Measurements from ENCODE around the gene IRF6.

IRF6 gene

DNA sequence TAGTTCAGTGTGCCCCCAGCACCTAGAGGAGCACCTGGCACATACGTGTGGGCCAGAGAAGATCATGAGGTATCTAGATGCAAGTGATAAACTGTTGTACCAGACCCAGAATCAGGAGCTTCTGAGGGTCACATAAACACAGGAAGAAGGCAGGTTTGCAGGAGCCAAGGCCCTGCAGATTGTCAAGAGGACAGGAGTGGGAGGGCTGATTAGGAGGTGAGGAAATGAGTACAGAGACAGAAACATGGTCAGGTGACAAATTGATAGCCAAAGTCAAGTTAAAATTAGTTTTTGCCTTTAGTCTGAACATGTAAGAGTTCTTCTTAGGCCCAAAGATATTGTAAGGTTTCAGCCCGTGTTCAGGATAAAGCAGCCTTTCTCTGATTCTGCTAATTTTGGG, 64.1 kb downstream of the IRF6 start:
- H2AK5ac ChIP-seq (ENCODE audit: low read length, severe bottlenecking) = peak overlapping the region; percentile 1
- H3K36me3 ChIP-seq (ENCODE audit: control insufficient read depth in 1 of 2, insufficient read depth in 2 of 2, low read depth in 1 of 2, low read length in 2 of 2) = no peaks in the 10 kb centered on the region
- H4K91ac ChIP-seq (ENCODE audit: low read length) = no peak overlapping the region
- no peak overlapping the region for H2AFZ ChIP-seq (ENCODE audit: low read depth, low read length)
- DNase-seq = no peak
- no peak overlapping the region for H3K27ac ChIP-seq (ENCODE audit: low read length, poor library complexity, severe bottlenecking)
- no peak overlapping the region for H2BK5ac ChIP-seq (ENCODE audit: low read depth, low read length, poor library complexity, severe bottlenecking)
- H3K14ac ChIP-seq (ENCODE audit: low read length in 2 of 2) = no peak overlapping the region
- no peak overlapping the region for H3K23ac ChIP-seq (ENCODE audit: low read length in 2 of 2)
- no peak overlapping the region for H3K4ac ChIP-seq (ENCODE audit: low read depth in 1 of 2, low read length in 2 of 2)
- WGBS = 52% methylated on average over 2 of the region's 2 CpGs
- peak overlapping the region in 1 of 2 experiments; percentile 70 for H3K4me3 ChIP-seq (ENCODE audit: insufficient read depth in 1 of 2, low read depth in 1 of 2, low read length in 2 of 2)
- H3K18ac ChIP-seq (ENCODE audit: low read depth in 1 of 2, low read length in 2 of 2) = no peak overlapping the region
- H4K8ac ChIP-seq (ENCODE audit: low read length) = no peak overlapping the region
- peaks cover 0 to 6% of the 10 kb centered on the region in 2 experiments for H3K27me3 ChIP-seq (ENCODE audit: control insufficient read depth in 1 of 2, insufficient read depth in 1 of 2, low read length in 2 of 2)
- H2BK120ac ChIP-seq (ENCODE audit: low read depth, low read length) = no peak overlapping the region
- no peaks in the 10 kb centered on the region for H3K9me3 ChIP-seq (ENCODE audit: control insufficient read depth, low read length)
- peaks cover 7% of the 10 kb centered on the region for H3K4me1 ChIP-seq (ENCODE audit: control insufficient read depth, insufficient read depth, low read depth, low read length)
- H3K4me2 ChIP-seq (ENCODE audit: low read length, poor library complexity, severe bottlenecking) = no peak overlapping the region
- H2BK12ac ChIP-seq (ENCODE audit: low read length in 2 of 2) = no peak overlapping the region
- H3K79me1 ChIP-seq (replicated peaks; ENCODE audit: low read length, poor library complexity, severe bottlenecking) = no peaks in the 10 kb centered on the region
- no peak overlapping the region for H2BK15ac ChIP-seq (ENCODE audit: low read depth, poor library complexity, severe bottlenecking)
- peak overlapping the region; percentile 88 for H3K9ac ChIP-seq (ENCODE audit: low read length)

DNA sequence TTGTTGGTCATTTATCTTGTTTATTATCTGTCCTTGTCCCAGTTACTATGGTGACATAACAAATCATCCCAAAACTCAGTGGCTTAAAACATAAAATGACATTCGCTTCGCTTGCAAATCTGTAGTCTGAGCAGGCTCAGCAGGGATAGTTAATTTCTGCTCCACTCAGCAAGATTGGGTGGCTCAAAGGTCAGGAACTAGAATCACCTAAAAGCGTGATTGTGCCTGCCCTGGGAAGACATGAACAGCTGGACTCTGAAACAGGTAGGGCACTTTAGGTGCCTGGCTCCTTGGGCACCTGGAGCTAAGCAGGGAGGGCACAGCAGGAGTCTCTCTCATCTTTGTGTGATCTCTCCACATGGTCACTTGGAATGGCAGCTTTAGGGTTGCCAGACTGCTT, 64.7 kb downstream of the IRF6 start:
- Histone ChIP-seq H3K23ac (ENCODE audit: low read length in 2 of 2) (no peak overlapping the region), H3K79me1 (replicated peaks; ENCODE audit: low read length, poor library complexity, severe bottlenecking) (no peaks in the 10 kb centered on the region), H2BK15ac (ENCODE audit: low read depth, poor library complexity, severe bottlenecking) (no peak overlapping the region), H2AFZ (ENCODE audit: low read depth, low read length) (no peak overlapping the region), H3K9ac (ENCODE audit: low read length) (no peak overlapping the region), H3K4ac (ENCODE audit: low read depth in 1 of 2, low read length in 2 of 2) (no peak overlapping the region), H3K18ac (ENCODE audit: low read depth in 1 of 2, low read length in 2 of 2) (no peak overlapping the region), H2BK5ac (ENCODE audit: low read depth, low read length, poor library complexity, severe bottlenecking) (no peak overlapping the region), H4K91ac (ENCODE audit: low read length) (no peak overlapping the region), H3K36me3 (ENCODE audit: control insufficient read depth in 1 of 2, insufficient read depth in 2 of 2, low read depth in 1 of 2, low read length in 2 of 2) (no peaks in the 10 kb centered on the region), H3K14ac (ENCODE audit: low read length in 2 of 2) (no peak overlapping the region), H3K4me3 (ENCODE audit: insufficient read depth in 1 of 2, low read depth in 1 of 2, low read length in 2 of 2) (no peak overlapping the region), H3K27me3 (ENCODE audit: control insufficient read depth in 1 of 2, insufficient read depth in 1 of 2, low read length in 2 of 2) (peaks cover 0 to 8% of the 10 kb centered on the region in 2 experiments), H4K8ac (ENCODE audit: low read length) (no peak overlapping the region), H3K4me2 (ENCODE audit: low read length, poor library complexity, severe bottlenecking) (no peak overlapping the region), H2BK120ac (ENCODE audit: low read depth, low read length) (no peak overlapping the region), H3K9me3 (ENCODE audit: control insufficient read depth, low read length) (no peaks in the 10 kb centered on the region), H3K4me1 (ENCODE audit: control insufficient read depth, insufficient read depth, low read depth, low read length) (peaks cover 7% of the 10 kb centered on the region), H2BK12ac (ENCODE audit: low read length in 2 of 2) (no peak overlapping the region), H2AK5ac (ENCODE audit: low read length, severe bottlenecking) (no peak overlapping the region), H3K27ac (ENCODE audit: low read length, poor library complexity, severe bottlenecking) (no peak overlapping the region)
- WGBS = 85% methylated on average over 3 of the region's 3 CpGs
- DNase-seq = no peak

DNA sequence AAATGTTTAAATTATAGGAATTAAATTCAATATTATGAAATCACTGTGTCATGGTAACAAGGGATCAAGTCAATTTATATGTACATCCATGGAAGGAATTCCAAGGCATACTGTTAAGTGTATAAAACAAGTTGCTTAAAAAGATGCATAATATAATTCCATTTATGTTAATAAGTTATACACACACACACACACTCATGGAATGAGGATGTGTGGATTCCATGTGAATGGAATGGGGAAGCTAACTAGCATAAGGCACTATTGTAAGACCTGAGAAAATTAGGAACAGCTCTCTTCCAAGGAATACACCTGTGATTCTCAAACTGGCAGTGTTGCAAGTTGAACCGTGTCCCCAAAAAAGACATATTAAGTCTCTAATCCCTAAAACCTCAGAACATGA, 67.7 kb downstream of the IRF6 start:
- Histone ChIP-seq H3K4me2 (ENCODE audit: low read length, poor library complexity, severe bottlenecking) (no peak overlapping the region), H2BK12ac (ENCODE audit: low read length in 2 of 2) (no peak overlapping the region), H3K79me1 (replicated peaks; ENCODE audit: low read length, poor library complexity, severe bottlenecking) (no peaks in the 10 kb centered on the region), H3K9me3 (ENCODE audit: control insufficient read depth, low read length) (no peaks in the 10 kb centered on the region), H3K27ac (ENCODE audit: low read length, poor library complexity, severe bottlenecking) (no peak overlapping the region), H3K4me1 (ENCODE audit: control insufficient read depth, insufficient read depth, low read depth, low read length) (peaks cover 4% of the 10 kb centered on the region), H2BK120ac (ENCODE audit: low read depth, low read length) (no peak overlapping the region), H2BK15ac (ENCODE audit: low read depth, poor library complexity, severe bottlenecking) (no peak overlapping the region), H3K9ac (ENCODE audit: low read length) (no peak overlapping the region), H2AFZ (ENCODE audit: low read depth, low read length) (no peak overlapping the region), H2BK5ac (ENCODE audit: low read depth, low read length, poor library complexity, severe bottlenecking) (no peak overlapping the region), H3K4ac (ENCODE audit: low read depth in 1 of 2, low read length in 2 of 2) (no peak overlapping the region), H2AK5ac (ENCODE audit: low read length, severe bottlenecking) (no peak overlapping the region), H4K8ac (ENCODE audit: low read length) (no peak overlapping the region), H4K91ac (ENCODE audit: low read length) (no peak overlapping the region), H3K18ac (ENCODE audit: low read depth in 1 of 2, low read length in 2 of 2) (no peak overlapping the region), H3K4me3 (ENCODE audit: insufficient read depth in 1 of 2, low read depth in 1 of 2, low read length in 2 of 2) (no peak overlapping the region), H3K36me3 (ENCODE audit: control insufficient read depth in 1 of 2, insufficient read depth in 2 of 2, low read depth in 1 of 2, low read length in 2 of 2) (no peaks in the 10 kb centered on the region), H3K23ac (ENCODE audit: low read length in 2 of 2) (no peak overlapping the region), H3K27me3 (ENCODE audit: control insufficient read depth in 1 of 2, insufficient read depth in 1 of 2, low read length in 2 of 2) (peaks cover 0 to 20% of the 10 kb centered on the region in 2 experiments), H3K14ac (ENCODE audit: low read length in 2 of 2) (no peak overlapping the region)
- no peak for DNase-seq
- no CpG with 5 or more reads among the region's 1 CpG for WGBS

GRCh38 chr1:209737118-209737505, 68.8 kb downstream of the IRF6 start:
- H2BK12ac ChIP-seq (ENCODE audit: low read length in 2 of 2) = no peak overlapping the region
- no peak overlapping the region for H3K4me3 ChIP-seq (ENCODE audit: insufficient read depth in 1 of 2, low read depth in 1 of 2, low read length in 2 of 2)
- H3K79me1 ChIP-seq (replicated peaks; ENCODE audit: low read length, poor library complexity, severe bottlenecking) = no peaks in the 10 kb centered on the region
- H2AFZ ChIP-seq (ENCODE audit: low read depth, low read length) = no peak overlapping the region
- no peak for DNase-seq
- H2BK5ac ChIP-seq (ENCODE audit: low read depth, low read length, poor library complexity, severe bottlenecking) = no peak overlapping the region
- no peaks in the 10 kb centered on the region for H3K36me3 ChIP-seq (ENCODE audit: control insufficient read depth in 1 of 2, insufficient read depth in 2 of 2, low read depth in 1 of 2, low read length in 2 of 2)
- H3K14ac ChIP-seq (ENCODE audit: low read length in 2 of 2) = no peak overlapping the region
- H3K23ac ChIP-seq (ENCODE audit: low read length in 2 of 2) = no peak overlapping the region
- peaks cover 0 to 20% of the 10 kb centered on the region in 2 experiments for H3K27me3 ChIP-seq (ENCODE audit: control insufficient read depth in 1 of 2, insufficient read depth in 1 of 2, low read length in 2 of 2)
- H3K4ac ChIP-seq (ENCODE audit: low read depth in 1 of 2, low read length in 2 of 2) = no peak overlapping the region
- no peak overlapping the region for H4K8ac ChIP-seq (ENCODE audit: low read length)
- H3K18ac ChIP-seq (ENCODE audit: low read depth in 1 of 2, low read length in 2 of 2) = no peak overlapping the region
- no peak overlapping the region for H2AK5ac ChIP-seq (ENCODE audit: low read length, severe bottlenecking)
- H3K9ac ChIP-seq (ENCODE audit: low read length) = no peak overlapping the region
- no peak overlapping the region for H3K27ac ChIP-seq (ENCODE audit: low read length, poor library complexity, severe bottlenecking)
- no peak overlapping the region for H3K4me2 ChIP-seq (ENCODE audit: low read length, poor library complexity, severe bottlenecking)
- H3K9me3 ChIP-seq (ENCODE audit: control insufficient read depth, low read length) = no peaks in the 10 kb centered on the region
- WGBS = 77% methylated on average over 4 of the region's 5 CpGs
- no peak overlapping the region for H2BK120ac ChIP-seq (ENCODE audit: low read depth, low read length)
- no peaks in the 10 kb centered on the region for H3K4me1 ChIP-seq (ENCODE audit: control insufficient read depth, insufficient read depth, low read depth, low read length)
- no peak overlapping the region for H2BK15ac ChIP-seq (ENCODE audit: low read depth, poor library complexity, severe bottlenecking)
- no peak overlapping the region for H4K91ac ChIP-seq (ENCODE audit: low read length)

Measured in mesenchymal stem cell (in vitro differentiated cells and primary cell).